ENCODE data around the gene LHB.
"Not testable (repeated sequence)": the region's sequence is repeated elsewhere in the genome, so short reads cannot be mapped to it uniquely, and the experiment has no call there.

LHB gene

GRCh38 chr19:49036815-49037214 is 19.9 kb upstream of the LHB start, which contains the start of gene CGB1:
Gene CGB1 (minus strand): TSS chr19:49036895. CDS start chr19:49036711, 184 bp downstream.
- not testable (repeated sequence) for DNase-seq

- not testable (repeated sequence) for DNase-seq
Measured at GRCh38 chr19:49031642-49032301, 14.9 kb upstream of the LHB start, which contains the start of gene CGB2. Gene CGB2 (plus strand): TSS chr19:49031890. CDS start chr19:49032096, 206 bp downstream.

GRCh38 chr19:49030323-49030722 is 13.4 kb upstream of the LHB start:
- DNase-seq = not testable (repeated sequence)

GRCh38 chr19:49029749-49030148 is 12.9 kb upstream of the LHB start:
- not testable (repeated sequence) for DNase-seq

- DNase-seq = not testable (repeated sequence)
Measured at GRCh38 chr19:49028686-49029085, 11.8 kb upstream of the LHB start.

- DNase-seq = not testable (repeated sequence)
Measured at GRCh38 chr19:49025599-49025998, 8.7 kb upstream of the LHB start.

- not testable (repeated sequence) for DNase-seq
Measured at GRCh38 chr19:49025088-49025487, 8.2 kb upstream of the LHB start.

GRCh38 chr19:49024233-49024632 is 7.3 kb upstream of the LHB start, which contains the start of gene CGB3:
Gene CGB3 (minus strand): TSS chr19:49024333. CDS start chr19:49023971, 362 bp downstream.
- DNase-seq = not testable (repeated sequence)

- no peak for DNase-seq
Measured at GRCh38 chr19:49022116-49022515, 5.2 kb upstream of the LHB start.

- DNase-seq = no peak
Measured at GRCh38 chr19:49020931-49021895, 4.3 kb upstream of the LHB start.

GRCh38 chr19:49020342-49020741 is 3.5 kb upstream of the LHB start:
- DNase-seq = no peak

GRCh38 chr19:49019242-49019932 is 2.5 kb upstream of the LHB start:
- DNase-seq = no peak

GRCh38 chr19:49018388-49019241 is 1.7 kb upstream of the LHB start:
- not testable (repeated sequence) for DNase-seq

GRCh38 chr19:49017666-49018351 is 918 bp upstream of the LHB start:
- DNase-seq = no peak

- DNase-seq = no peak
Measured at GRCh38 chr19:49016067-49016839, 638 bp downstream of the LHB start.

- no peak for DNase-seq
Measured at GRCh38 chr19:49014870-49015255, 2.0 kb downstream of the LHB start.

- DNase-seq = no peak
Measured at GRCh38 chr19:49014123-49014869, 2.6 kb downstream of the LHB start.

GRCh38 chr19:49011194-49011593 is 5.7 kb downstream of the LHB start:
- no peak for DNase-seq

- no peak for DNase-seq
Measured at GRCh38 chr19:49010453-49010852, 6.4 kb downstream of the LHB start.

- DNase-seq = no peak
Measured at GRCh38 chr19:49009828-49010227, 7.1 kb downstream of the LHB start.
